LNCAP (cell line): ENCODE measurements around the gene PWWP2B.
A peak's percentile ranks its signal among the peaks of the same experiment; 100 is the strongest.

ENCODE experiments used
- CTCF ChIP-seq: fragments of 450-650 bp; IDR thresholded peaks from 2 replicates; pipeline ENCODE4 v1.5.1; 2017; ENCODE audit warnings: mild to moderate bottlenecking

The PWWP2B gene

DNA sequence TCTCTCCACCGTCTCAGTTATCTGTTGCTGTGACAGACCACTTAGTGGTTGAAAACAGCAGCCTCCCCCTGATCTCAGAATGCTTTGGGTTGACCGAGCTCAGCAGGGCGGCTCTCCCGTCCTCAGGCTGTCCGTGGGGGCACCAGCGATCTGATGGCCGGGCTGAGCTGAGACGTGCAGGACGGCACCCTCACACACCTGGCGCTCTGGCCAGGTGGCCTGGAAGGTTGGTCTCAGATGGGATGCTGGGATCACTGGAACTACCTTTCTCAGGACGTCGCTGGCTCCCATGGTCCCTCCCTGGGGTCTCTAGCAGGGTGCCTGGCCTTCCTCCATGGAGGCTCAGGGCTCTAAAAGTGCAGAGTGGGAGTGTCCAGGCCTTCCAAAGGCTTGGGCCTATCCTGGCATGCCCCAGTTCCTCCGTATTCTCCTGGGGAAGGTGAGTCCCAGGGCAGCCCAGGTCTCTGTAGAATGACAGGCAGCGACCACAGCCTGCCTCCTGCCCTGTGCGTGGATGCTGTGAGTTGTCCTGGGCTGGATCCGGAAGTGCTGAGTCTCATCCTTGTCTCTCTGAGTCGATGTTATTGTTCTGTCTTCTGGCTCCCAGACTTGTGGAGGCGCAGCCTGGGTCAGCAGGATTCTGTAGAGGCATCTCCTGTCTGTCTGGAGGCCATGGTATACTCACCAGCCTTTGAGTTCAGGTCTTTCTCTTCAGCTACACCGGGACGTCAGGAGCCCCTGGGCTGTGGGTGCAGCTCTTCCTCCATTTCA lies 12.2 kb upstream of the PWWP2B start:
- TF ChIP-seq CTCF = no peak

DNA sequence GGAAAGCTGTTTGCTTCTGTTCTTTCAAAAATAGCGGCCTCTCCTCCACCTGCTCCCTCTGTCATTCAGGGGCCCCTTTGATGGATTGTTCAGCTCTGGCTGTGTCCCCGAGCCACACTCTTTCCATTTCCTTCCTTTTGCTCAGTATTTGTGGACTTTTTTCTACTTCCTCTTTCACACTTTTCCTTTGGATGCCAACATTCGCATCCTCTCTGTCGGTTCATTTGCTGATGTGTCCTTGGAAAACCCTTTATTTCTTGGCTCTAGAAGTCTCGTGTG lies 11.7 kb upstream of the PWWP2B start:
- no peak for TF ChIP-seq CTCF

GRCh38 chr10:132385721-132386418 lies 11.1 kb upstream of the PWWP2B start:
- TF ChIP-seq CTCF = no peak

DNA sequence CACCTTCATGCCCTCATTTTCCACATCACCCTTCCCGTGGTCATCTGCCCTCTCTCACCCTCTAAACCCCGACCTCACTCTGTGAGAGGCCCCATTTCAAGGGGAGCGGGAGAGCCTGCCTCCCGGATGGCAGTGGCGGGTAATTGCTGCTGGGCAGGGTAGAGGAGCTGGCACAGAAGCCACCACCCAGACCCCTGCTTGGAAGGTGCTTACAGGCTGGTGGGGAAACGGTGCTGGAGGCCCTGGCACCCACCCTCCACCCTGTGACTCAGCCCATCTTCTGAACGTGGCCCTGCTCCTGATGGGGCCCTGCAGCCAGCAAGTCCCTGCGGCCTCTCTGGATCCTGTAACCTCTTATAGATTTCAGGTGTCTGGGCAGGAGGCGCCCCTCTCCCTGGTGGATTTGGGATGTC lies 10.6 kb upstream of the PWWP2B start:
- TF ChIP-seq CTCF = no peak

GRCh38 chr10:132387764-132388210 lies 9.2 kb upstream of the PWWP2B start:
- TF ChIP-seq CTCF = peak; percentile 62

DNA sequence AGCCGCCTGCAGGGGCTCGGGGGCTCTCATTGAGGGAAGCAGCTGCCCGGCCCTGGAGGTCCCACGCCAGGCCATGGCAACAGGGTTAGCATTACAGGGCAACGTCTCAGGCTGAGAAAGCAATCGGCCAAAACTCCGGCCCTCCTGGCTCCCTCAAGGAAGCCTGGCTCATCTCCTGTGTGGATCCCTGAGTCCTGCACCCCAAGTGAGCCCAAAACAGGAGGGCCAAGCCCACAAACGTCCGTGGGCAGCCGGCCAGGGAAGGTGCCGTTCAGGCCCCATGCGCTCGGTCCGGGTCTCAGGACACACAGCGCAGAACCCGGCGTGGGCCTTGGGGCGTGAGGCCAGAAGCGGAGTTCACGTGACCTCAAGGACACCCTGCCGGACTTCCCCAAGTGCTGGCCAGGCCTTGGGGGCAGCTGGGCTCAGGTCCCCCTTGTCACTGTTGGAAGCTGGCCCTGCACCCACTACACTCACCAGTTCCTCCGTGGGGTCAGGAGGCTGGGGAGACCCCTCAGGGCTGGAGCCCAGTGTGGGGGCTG lies 8.0 kb upstream of the PWWP2B start:
- no peak for TF ChIP-seq CTCF

- no peak for TF ChIP-seq CTCF
These were observed 7.4 kb upstream of the PWWP2B start for GRCh38 chr10:132389433-132390169.
